Uterus (tissue), 4 donors: ENCODE measurements around the gene SLCO1C1. TPM values are rescaled to one million over a fixed set of nuclear protein-coding genes. Genes with fewer than 3 reads are reported as not detected.

Experiments
- DNase-seq, 2 donors: peaks; one replicate each; pipeline ENCODE4 v3.0.0-alpha.2; 2019 to 2020
- H3K27ac ChIP-seq, 2 donors: fragments of 200-600 bp; sonication (generic); 1 replicate in 1 of 2; 2 replicates in 1 of 2; pipeline ENCODE4 v1.5.1; 2016 to 2018
- H3K27me3 ChIP-seq, 2 donors: fragments of 200-600 bp; sonication (generic); one replicate each; pipeline ENCODE4 v1.5.1; 2018 to 2019; ENCODE audit warnings: control low read depth in 1 of 2
- H3K36me3 ChIP-seq, 2 donors: fragments of 200-600 bp; sonication (generic); one replicate each; pipeline ENCODE4 v1.5.1; 2019; ENCODE audit warnings: control low read depth in 1 of 2
- H3K4me1 ChIP-seq, 2 donors: fragments of 200-600 bp; sonication (generic); one replicate each; pipeline ENCODE4 v1.5.1; 2018 to 2019; ENCODE audit warnings: control low read depth in 1 of 2
- H3K4me3 ChIP-seq, 2 donors: fragments of 200-600 bp; sonication (generic); 1 replicate in 1 of 2; 2 replicates in 1 of 2; pipeline ENCODE4 v1.5.1; 2018 to 2019; ENCODE audit warnings: mild to moderate bottlenecking in 1 of 2
- H3K9me3 ChIP-seq, 2 donors: fragments of 200-600 bp; sonication (generic); one replicate each; pipeline ENCODE4 v1.5.1; 2019; ENCODE audit warnings: control low read depth in 1 of 2
- POLR2A ChIP-seq, 2 donors: fragments of 450-650 bp; IDR thresholded peaks; one replicate each; pipeline ENCODE4 v1.6.1; 2016; ENCODE audit warnings: antibody characterized with exemption in 2 of 2, mild to moderate bottlenecking in 1 of 2, moderate library complexity in 1 of 2
- intact Hi-C: fragments of 100-400 bp; cut with DNase I; formaldehyde crosslinking; loops from one replicate; pipeline ENCODE4 v1.15.1; 2023; ENCODE audit warnings: low total_unique reads
- total RNA-seq, 4 donors: library from RNA; depleted of rRNA in 3 of 4; stranded (reverse); fragments of >200 nt in 3 of 4; gene quantifications; one replicate each; pipeline versions ENCODE4 v1.1.0 to v1.2.4, GENCODE V29; 2014 to 2023
- TF ChIP-seq, protein P1 (sequence below), 4 experiments: fragments of 200-600 bp in 2 of 4; fragments of 450-650 bp in 2 of 4; sonication (generic) in 2 of 4; IDR thresholded peaks; one replicate each; pipeline ENCODE4 v1.5.1; 2016 to 2019; ENCODE audit warnings: antibody characterized with exemption in 4 of 4, mild to moderate bottlenecking in 2 of 4, moderate library complexity in 1 of 4
- donor health status: DM: yes; HTN: yes; CAD: no.

The SLCO1C1 gene
- total RNA-seq, 4 donors from 2014 or later, result 0.40 to 1.6 TPM; not detected in 2

DNA sequence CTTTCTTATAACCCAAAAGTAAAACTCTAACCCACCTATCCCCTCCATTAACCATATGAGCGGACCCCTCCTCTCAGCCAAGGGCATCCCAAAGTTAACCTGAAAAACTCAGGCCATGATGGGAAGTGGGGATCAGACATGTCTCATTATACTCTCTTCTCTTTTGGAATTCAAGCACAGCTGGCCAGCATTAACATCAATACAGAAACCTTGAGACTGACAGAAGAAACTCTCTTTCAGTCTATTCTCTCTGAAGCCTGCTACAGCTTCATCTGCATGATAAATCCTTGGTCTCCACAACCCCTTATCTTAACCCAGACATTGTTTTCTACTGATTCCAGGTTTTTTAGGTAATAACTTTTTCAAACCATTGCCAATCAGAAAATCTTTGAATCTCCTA is 97.8 kb downstream of the SLCO1C1 start:
- TF ChIP-seq, protein P1, sequence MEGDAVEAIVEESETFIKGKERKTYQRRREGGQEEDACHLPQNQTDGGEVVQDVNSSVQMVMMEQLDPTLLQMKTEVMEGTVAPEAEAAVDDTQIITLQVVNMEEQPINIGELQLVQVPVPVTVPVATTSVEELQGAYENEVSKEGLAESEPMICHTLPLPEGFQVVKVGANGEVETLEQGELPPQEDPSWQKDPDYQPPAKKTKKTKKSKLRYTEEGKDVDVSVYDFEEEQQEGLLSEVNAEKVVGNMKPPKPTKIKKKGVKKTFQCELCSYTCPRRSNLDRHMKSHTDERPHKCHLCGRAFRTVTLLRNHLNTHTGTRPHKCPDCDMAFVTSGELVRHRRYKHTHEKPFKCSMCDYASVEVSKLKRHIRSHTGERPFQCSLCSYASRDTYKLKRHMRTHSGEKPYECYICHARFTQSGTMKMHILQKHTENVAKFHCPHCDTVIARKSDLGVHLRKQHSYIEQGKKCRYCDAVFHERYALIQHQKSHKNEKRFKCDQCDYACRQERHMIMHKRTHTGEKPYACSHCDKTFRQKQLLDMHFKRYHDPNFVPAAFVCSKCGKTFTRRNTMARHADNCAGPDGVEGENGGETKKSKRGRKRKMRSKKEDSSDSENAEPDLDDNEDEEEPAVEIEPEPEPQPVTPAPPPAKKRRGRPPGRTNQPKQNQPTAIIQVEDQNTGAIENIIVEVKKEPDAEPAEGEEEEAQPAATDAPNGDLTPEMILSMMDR (IDR thresholded peaks at IDR 0.05), result no peak
- no peak for TF ChIP-seq POLR2A (IDR thresholded peaks at IDR 0.05)
- DNase-seq, result no peak
- intact Hi-C loops, result no loop called here
- H3K4me1 ChIP-seq, result no peaks in the 10 kb centered on the region
- no peaks in the 10 kb centered on the region for H3K27me3 ChIP-seq
- H3K27ac ChIP-seq, result no peak overlapping the region
- H3K9me3 ChIP-seq, result no peaks in the 10 kb centered on the region
- no peaks in the 10 kb centered on the region for H3K36me3 ChIP-seq
- no peak overlapping the region for H3K4me3 ChIP-seq

DNA sequence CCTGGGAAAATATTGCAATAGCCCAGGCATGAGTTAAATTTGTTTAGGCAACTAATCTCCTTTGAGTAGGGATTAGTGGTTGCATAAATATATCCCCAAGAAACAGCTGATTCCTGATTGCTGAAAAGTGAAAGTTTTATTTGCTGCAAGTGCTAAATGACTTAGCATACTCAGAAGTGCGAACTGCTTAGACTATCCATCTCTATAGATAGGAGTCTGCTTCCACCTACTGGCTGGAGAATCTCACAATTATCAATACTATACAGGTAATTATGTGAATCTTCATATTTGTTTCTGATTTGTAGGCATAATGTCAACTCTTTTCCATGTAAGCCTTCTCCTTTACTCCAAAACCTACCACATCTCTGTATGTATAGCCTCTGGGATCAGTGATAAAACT is 103.4 kb downstream of the SLCO1C1 start:
- TF ChIP-seq, protein P1 (IDR thresholded peaks at IDR 0.05), result peak; percentile 10 to 36 (median 24)
- no peak for TF ChIP-seq POLR2A (IDR thresholded peaks at IDR 0.05)
- Histone ChIP-seq H3K36me3 (no peaks in the 10 kb centered on the region), H3K4me3 (no peak overlapping the region), H3K9me3 (no peaks in the 10 kb centered on the region), H3K27me3 (no peaks in the 10 kb centered on the region), H3K27ac (no peak overlapping the region), H3K4me1 (no peaks in the 10 kb centered on the region)
- intact Hi-C loops, result no loop called here
- no peak for DNase-seq

DNA sequence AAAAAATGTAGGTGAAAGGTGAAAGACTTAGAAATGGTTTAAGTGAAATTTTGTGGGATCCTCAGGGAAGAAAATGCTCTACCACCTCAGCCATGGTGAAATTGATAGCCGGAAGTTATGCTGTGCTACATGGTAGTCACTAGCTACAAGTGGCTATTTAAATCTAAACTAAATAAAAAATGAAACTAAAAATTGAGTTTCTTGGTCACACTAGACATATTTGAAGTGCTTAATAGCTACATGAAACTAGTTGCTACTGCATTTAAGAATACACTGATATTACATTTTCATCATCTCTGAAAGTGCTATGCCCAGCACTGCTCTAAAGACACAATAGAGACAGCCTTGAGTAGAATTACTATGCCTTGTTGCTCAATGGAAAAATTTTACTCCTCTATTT is 105.0 kb downstream of the SLCO1C1 start:
- Histone ChIP-seq H3K4me3 (no peak overlapping the region), H3K36me3 (no peaks in the 10 kb centered on the region), H3K4me1 (no peaks in the 10 kb centered on the region), H3K9me3 (no peaks in the 10 kb centered on the region), H3K27ac (no peak overlapping the region), H3K27me3 (no peaks in the 10 kb centered on the region)
- no peak for DNase-seq
- TF ChIP-seq, protein P1 (IDR thresholded peaks at IDR 0.05), result no peak
- no peak for TF ChIP-seq POLR2A (IDR thresholded peaks at IDR 0.05)
- intact Hi-C loops, result no loop called here

DNA sequence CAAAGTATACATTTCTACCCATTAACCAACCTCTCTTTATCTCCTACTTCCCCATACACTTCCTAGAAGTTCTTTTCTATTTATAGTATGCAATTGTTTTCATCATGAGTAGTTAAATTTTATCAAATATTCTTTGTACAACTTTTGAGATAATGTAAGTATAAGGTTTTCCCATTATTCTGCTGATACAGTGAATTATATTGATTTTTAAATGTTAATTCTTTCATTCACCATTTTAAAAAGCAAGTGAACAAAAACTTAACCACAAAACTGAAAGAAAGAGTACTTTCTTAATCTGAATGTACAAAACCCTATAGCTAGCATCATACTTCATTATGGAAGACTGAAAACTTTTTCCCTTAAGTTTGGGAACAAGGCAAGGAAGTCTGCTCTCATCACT is 105.9 kb downstream of the SLCO1C1 start:
- no peaks in the 10 kb centered on the region for H3K27me3 ChIP-seq
- intact Hi-C loops, result no loop called here
- no peaks in the 10 kb centered on the region for H3K36me3 ChIP-seq
- DNase-seq, result no peak
- no peak overlapping the region for H3K4me3 ChIP-seq
- no peak for TF ChIP-seq POLR2A (IDR thresholded peaks at IDR 0.05)
- TF ChIP-seq, protein P1 (IDR thresholded peaks at IDR 0.05), result no peak
- H3K9me3 ChIP-seq, result no peaks in the 10 kb centered on the region
- no peak overlapping the region for H3K27ac ChIP-seq
- no peaks in the 10 kb centered on the region for H3K4me1 ChIP-seq

Other genes with a start within 250 kb of the SLCO1C1 start
- gene SLCO1B3, start 115.4 kb downstream of the SLCO1C1 start, total RNA-seq, result under 1 TPM in 1 of 4 donors, not detected in 3; 0.21 TPM